ENCODE measurements around the gene SP3.

GRCh38 chr2:173924285-173924684, 40.9 kb downstream of the SP3 start:
- TF ChIP-seq, protein P1, sequence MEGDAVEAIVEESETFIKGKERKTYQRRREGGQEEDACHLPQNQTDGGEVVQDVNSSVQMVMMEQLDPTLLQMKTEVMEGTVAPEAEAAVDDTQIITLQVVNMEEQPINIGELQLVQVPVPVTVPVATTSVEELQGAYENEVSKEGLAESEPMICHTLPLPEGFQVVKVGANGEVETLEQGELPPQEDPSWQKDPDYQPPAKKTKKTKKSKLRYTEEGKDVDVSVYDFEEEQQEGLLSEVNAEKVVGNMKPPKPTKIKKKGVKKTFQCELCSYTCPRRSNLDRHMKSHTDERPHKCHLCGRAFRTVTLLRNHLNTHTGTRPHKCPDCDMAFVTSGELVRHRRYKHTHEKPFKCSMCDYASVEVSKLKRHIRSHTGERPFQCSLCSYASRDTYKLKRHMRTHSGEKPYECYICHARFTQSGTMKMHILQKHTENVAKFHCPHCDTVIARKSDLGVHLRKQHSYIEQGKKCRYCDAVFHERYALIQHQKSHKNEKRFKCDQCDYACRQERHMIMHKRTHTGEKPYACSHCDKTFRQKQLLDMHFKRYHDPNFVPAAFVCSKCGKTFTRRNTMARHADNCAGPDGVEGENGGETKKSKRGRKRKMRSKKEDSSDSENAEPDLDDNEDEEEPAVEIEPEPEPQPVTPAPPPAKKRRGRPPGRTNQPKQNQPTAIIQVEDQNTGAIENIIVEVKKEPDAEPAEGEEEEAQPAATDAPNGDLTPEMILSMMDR (IDR thresholded peaks at IDR 0.05; ENCODE audit: borderline replicate concordance, extremely low read depth, low read length, poor library complexity, severe bottlenecking): no peak
- no peak for TF ChIP-seq EZH2 (IDR thresholded peaks at IDR 0.05; ENCODE audit: borderline replicate concordance, low read depth, low read length, severe bottlenecking)

Measured in DND-41 (cell line).